ENCODE data around the gene PRCC. TPM values are rescaled to one million over a fixed set of nuclear protein-coding genes. Genes with fewer than 3 reads are reported as not detected.

PRCC gene
- total and polyA plus RNA-seq, 2 of the 4 experiments (the other 2 are of a cell fraction) = 10.6 to 59.6 TPM

GRCh38 chr1:156809711-156810366, 42.5 kb downstream of the PRCC start:
- H2AK9ac ChIP-seq (replicated peaks; ENCODE audit: low read depth, low read length, poor library complexity) = no peak overlapping the region
- dilution Hi-C loops (cut with HindIII; ENCODE audit: low sequenced_read_pairs, unreplicated experiment) (no loop called here), intact Hi-C loops (cut with micrococcal nuclease) (no loop called here), in situ Hi-C loops (cut with MboI; ENCODE audit: low sequenced_read_pairs) (no loop called here)
- H3K4me2 ChIP-seq (ENCODE audit: low read depth, low read length) = no peak overlapping the region
- H2BK15ac ChIP-seq (ENCODE audit: low read depth, low read length) = no peak overlapping the region
- no peaks in the 10 kb centered on the region for H3K9me3 ChIP-seq (ENCODE audit: control insufficient read depth, insufficient read depth, low read length)
- 92% methylated on average over 3 of the region's 7 CpGs; no CpG with 5 or more reads in 1 of the 2 experiments for WGBS, 2 experiments (ENCODE audit: extremely low coverage in 2 of 2, insufficient read length in 1 of 2)
- H2AFZ ChIP-seq (replicated peaks; ENCODE audit: low read length, poor library complexity) = no peak overlapping the region
- peaks cover 14% of the 10 kb centered on the region for H3K4me1 ChIP-seq (ENCODE audit: control insufficient read depth, insufficient read depth, low read length)
- TF ChIP-seq FOS (IDR thresholded peaks at IDR 0.05; ENCODE audit: low read depth, low read length) (no peak), CEBPB (IDR thresholded peaks at IDR 0.05; ENCODE audit: low read depth, low read length) (no peak), RFX5 (IDR thresholded peaks at IDR 0.05; ENCODE audit: low read depth, low read length) (no peak), BHLHE40 (IDR thresholded peaks at IDR 0.05; ENCODE audit: low read depth, low read length) (no peak), MAFK (IDR thresholded peaks at IDR 0.05; ENCODE audit: low read depth, low read length) (no peak), CHD1 (IDR thresholded peaks at IDR 0.05; ENCODE audit: low read depth, low read length) (no peak), CTCF (conservative IDR thresholded peaks at IDR 0.05; ENCODE audit: low read depth, low read length) (no peak), RAD21 (IDR thresholded peaks at IDR 0.05; ENCODE audit: low read length) (no peak), RCOR1 (IDR thresholded peaks at IDR 0.05; ENCODE audit: insufficient replicate concordance, low read length) (no peak)
- H4K91ac ChIP-seq (ENCODE audit: insufficient read depth, low read depth, low read length) = no peak overlapping the region
- no peak overlapping the region for H2BK5ac ChIP-seq (ENCODE audit: low read depth, low read length, poor library complexity, severe bottlenecking)
- DNase-seq (no peak), ATAC-seq (ENCODE audit: low read depth) (no peak)
- no peak overlapping the region for H3K56ac ChIP-seq (ENCODE audit: extremely low read depth, insufficient read depth, low read length)
- no peak overlapping the region for H3K4ac ChIP-seq (ENCODE audit: low read depth, low read length)
- H3K9me1 ChIP-seq (ENCODE audit: insufficient read depth, low read length) = peaks cover 6% of the 10 kb centered on the region; the same call in 1 of the 2 replicates
- H4K8ac ChIP-seq (ENCODE audit: low read depth in 2 of 2, low read length in 2 of 2) = no peak overlapping the region
- H3K9ac ChIP-seq (ENCODE audit: low read depth, low read length) = no peak overlapping the region
- no peak overlapping the region for H3K14ac ChIP-seq (replicated peaks; ENCODE audit: low read depth, low read length)
- no peak overlapping the region for H2BK20ac ChIP-seq (ENCODE audit: low read depth, low read length)
- no peak overlapping the region for H3K23ac ChIP-seq (ENCODE audit: low read depth, low read length)
- no TSS peak for BruUV-seq (replicated peaks)
- H2BK120ac ChIP-seq (ENCODE audit: low read depth, low read length) = no peak overlapping the region
- H4K5ac ChIP-seq (ENCODE audit: low read depth, low read length) = no peak overlapping the region
- peaks cover 11% of the 10 kb centered on the region; the same call in 1 of the 2 replicates for H4K20me1 ChIP-seq (ENCODE audit: insufficient read depth, low read length)
- H3K79me1 ChIP-seq (ENCODE audit: low read depth in 1 of 2, low read length in 2 of 2) = no peaks in the 10 kb centered on the region
- ChIA-PET POLR2A (ENCODE audit: unreplicated experiment) (interaction anchor here (0.6 kb wide), 1 partner anchor 16 kb away, joined by 6 read pairs; no protein-coding TSS in a partner anchor), CTCF (interaction anchor here (0.6 kb wide), 1 partner anchor 28 kb away, joined by 5 read pairs; no protein-coding TSS in a partner anchor)
- H3K27ac ChIP-seq (ENCODE audit: insufficient read depth, low read length) = no peak overlapping the region
- H3K18ac ChIP-seq (ENCODE audit: low read depth, low read length) = no peak overlapping the region
- H2AK5ac ChIP-seq (ENCODE audit: low read depth, low read length) = no peak overlapping the region
- no peak overlapping the region for H3K4me3 ChIP-seq (ENCODE audit: insufficient read depth, low read depth, low read length)
- H3K27me3 ChIP-seq (ENCODE audit: control insufficient read depth, insufficient read depth, low read length) = peaks cover 41% of the 10 kb centered on the region; the same call in 1 of the 2 replicates
- no peaks in the 10 kb centered on the region for H3K36me3 ChIP-seq (ENCODE audit: control insufficient read depth, insufficient read depth, low read length)

All from IMR-90 (cell line).